GM10266 (cell line): ENCODE results near the gene DGKG.

Experiments used
- DNase-seq: peaks from one replicate; pipeline ENCODE4 v3.0.0; 2012; ENCODE audit errors: extremely low spot score
- CTCF ChIP-seq: IDR thresholded peaks from 2 replicates; pipeline ENCODE4 v1.5.1; 2012; ENCODE audit warnings: mild to moderate bottlenecking, low read depth; ENCODE audit not compliant: control insufficient read depth, insufficient read depth; ENCODE audit errors: missing control alignments

The DGKG gene

DNA sequence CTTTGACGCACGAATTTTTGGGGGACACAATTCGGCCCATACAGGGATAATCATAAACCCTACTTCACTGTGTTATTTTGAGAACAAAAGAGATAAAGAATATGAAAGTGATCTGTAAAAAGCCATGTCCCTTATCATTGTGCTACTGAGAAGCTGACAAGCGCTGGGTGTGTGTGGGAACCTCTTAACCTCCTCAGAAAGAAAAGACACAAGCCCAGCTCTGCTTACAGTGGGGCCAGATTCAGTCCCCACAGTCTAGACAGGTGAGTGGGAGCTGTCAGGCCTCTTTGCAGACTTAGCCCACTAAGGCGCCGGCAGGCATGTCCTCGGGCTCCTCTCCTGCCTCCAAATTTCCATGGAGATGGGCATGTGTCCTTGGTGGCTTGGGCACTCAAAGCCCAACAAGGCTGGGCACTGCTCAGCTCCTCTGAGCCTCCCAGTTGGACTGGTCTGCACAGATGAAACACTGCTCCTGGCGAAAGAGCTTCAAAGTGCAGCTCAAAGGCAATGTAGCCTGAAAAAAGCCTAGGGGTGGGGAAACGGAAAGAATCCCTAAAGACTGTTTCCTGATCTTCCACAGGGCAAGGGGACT, 188.7 kb downstream of the DGKG start:
- no peak for DNase-seq
- TF ChIP-seq CTCF: no peak

DNA sequence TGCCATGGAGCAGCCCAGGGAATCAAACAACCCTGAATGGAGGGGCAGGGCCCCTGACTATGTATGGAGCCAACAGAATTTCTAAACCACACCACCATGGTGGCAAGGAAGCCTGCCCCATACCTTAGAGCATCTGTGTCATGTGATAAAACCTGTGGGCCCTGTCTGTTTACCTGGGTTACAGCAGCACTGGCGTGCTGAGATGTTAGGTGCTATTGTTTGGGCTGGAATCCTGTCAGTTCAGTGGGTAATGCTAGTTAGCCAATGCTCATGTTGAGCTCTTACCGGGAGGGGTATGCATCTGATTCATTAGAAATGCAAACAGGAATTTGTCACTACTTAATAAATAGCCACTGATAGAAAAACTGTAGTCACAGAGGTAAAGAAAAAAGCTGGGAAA, 189.7 kb downstream of the DGKG start:
- TF ChIP-seq CTCF: no peak
- DNase-seq: no peak

GRCh38 chr3:186171521-186171920, 190.5 kb downstream of the DGKG start:
- no peak for DNase-seq
- TF ChIP-seq CTCF: no peak

DNA sequence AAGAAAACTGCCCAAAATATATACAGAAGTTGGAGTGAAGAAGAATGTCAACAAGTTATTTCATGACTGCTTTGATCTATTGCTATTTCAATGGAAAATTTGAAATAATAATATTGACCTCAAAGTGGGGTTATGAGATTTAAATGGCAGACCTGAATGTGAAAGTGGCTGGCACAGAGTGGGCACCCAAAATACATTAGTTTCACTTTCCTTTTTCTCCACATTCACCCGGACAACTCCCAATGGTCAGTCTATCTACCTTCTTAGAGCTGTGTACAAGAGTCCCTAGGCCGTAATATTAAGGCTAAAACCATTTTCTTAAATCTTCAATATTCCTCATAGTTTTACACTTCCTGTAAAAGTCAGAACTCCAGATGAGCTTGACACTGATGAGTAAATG, 191.5 kb downstream of the DGKG start:
- TF ChIP-seq CTCF: no peak
- DNase-seq: no peak

DNA sequence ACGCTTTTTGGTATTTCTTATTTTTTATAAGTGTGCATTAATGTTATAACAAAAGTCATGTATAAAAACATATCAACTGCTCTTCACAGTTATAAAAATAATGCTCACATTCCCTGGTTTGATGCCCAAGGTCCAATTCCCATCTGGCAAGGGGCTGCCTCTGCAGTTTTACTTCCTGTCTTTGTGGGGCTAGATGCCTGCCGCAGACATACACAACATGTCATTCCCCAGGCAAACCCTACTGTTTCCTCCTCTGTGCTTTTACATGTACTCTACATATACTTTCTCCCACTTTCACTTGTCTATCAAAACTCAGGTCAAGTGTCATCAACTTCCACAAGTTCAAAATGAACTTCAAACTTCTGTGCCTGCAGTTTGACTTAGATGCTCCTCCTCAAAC, 192.7 kb downstream of the DGKG start:
- TF ChIP-seq CTCF: no peak
- no peak for DNase-seq

DNA sequence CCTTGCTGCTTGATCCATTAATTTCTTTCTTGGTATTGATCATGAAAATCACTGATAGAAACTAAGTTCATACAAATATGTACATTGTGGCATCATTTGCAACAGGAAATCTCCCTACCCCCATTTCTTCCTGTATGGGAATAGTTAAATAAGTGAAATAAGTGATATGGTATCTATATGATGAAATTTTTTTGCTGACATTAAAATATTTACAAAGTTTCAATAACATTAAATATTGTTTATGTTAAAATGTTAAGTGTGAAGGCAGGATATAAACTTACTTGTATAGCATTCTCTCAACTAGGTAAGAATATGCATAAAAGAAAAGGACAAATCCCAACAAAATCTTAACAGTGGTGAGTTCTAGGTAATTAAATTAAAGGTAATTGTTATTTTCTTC, 193.1 kb downstream of the DGKG start:
- DNase-seq: no peak
- no peak for TF ChIP-seq CTCF

DNA sequence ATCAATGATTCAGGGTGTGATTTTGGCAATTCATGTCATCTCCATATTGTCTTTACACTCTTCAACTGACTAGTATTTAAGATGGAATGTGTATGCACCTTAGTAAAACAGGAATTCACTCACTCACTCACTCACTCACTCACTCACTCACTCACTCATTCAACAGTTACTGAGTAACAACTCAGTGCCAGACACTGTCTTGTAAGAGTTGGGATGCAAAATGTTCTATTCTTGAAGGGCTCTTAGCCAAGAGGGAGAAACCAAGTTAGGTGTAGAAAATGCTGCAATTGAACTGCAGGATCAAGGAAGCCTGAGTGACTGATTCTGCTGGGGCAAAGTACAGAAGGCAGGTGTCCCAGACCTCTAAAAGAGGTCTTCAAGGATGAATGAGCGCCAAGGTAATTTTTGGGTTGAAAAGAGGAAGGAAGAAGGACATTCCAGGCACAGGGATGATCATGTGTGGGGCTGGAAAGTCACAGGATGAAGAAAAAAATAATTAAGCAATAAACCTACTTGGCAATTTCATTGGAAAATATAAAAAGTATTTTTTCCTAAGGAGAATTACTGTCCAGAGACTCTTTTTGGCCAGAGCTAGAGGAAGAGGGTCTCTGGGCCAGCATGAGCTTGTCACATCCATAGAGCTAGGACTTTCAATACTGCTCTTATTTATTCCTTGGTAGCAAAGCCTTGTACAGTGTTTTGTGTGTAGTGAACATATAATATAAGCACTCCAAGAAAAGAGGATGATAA, 194.2 kb downstream of the DGKG start:
- no peak for DNase-seq
- no peak for TF ChIP-seq CTCF
